Breast epithelium (tissue), 3 donors: ENCODE data around the gene RPL13A.

ENCODE experiments used
- POLR2A ChIP-seq: fragments of 450-650 bp; IDR thresholded peaks from one replicate; pipeline ENCODE4 v1.6.1; 2016; ENCODE audit warnings: antibody characterized with exemption, mild to moderate bottlenecking, moderate library complexity
- POLR2AphosphoS5 ChIP-seq, 3 donors: sonication (generic); formaldehyde crosslinking; IDR thresholded peaks; one replicate each; pipeline ENCODE4 v1.6.1; 2017; ENCODE audit warnings: antibody characterized with exemption in 3 of 3
- TF ChIP-seq, protein P1 (sequence below), 3 donors: fragments of 450-650 bp; IDR thresholded peaks; one replicate each; pipeline ENCODE4 v1.5.1; 2016 to 2017; ENCODE audit warnings: antibody characterized with exemption in 3 of 3, mild to moderate bottlenecking in 3 of 3, moderate library complexity in 3 of 3

DNA sequence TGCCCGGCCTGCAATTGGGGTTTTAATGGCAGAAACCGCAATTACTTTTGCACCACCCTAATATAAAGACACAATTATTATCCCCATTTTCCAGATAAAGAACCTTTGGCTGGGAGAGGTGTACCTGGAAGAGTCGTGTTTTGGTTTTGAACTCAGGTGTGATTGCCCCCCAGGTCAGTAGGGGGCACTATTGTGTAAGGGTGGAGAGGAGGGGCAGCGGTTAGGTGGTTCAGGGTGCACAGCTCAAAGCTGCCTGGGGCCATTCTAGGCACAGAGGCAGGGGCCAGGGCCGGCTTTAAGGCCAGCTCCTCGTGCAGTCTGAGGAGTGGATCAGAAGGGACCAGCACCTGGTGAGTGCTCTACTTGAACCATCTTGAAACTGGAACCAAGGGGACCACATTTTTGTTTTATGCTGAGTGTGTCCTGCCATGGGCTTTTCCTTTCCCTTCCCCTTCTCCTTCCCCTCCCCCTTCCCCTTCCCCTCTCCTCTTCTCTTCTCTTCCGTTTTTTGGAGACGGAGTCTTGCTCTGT is 19.2 kb downstream of the RPL13A start:
- TF ChIP-seq POLR2A (no peak), POLR2AphosphoS5 (IDR thresholded peaks at IDR 0.05) (no peak)
- TF ChIP-seq, protein P1, sequence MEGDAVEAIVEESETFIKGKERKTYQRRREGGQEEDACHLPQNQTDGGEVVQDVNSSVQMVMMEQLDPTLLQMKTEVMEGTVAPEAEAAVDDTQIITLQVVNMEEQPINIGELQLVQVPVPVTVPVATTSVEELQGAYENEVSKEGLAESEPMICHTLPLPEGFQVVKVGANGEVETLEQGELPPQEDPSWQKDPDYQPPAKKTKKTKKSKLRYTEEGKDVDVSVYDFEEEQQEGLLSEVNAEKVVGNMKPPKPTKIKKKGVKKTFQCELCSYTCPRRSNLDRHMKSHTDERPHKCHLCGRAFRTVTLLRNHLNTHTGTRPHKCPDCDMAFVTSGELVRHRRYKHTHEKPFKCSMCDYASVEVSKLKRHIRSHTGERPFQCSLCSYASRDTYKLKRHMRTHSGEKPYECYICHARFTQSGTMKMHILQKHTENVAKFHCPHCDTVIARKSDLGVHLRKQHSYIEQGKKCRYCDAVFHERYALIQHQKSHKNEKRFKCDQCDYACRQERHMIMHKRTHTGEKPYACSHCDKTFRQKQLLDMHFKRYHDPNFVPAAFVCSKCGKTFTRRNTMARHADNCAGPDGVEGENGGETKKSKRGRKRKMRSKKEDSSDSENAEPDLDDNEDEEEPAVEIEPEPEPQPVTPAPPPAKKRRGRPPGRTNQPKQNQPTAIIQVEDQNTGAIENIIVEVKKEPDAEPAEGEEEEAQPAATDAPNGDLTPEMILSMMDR (IDR thresholded peaks at IDR 0.05) = peak; percentile 42 to 75 (median 61)
